Measurements from ENCODE around the gene ARHGEF7. TPM values are rescaled to one million over a fixed set of nuclear protein-coding genes. Genes with fewer than 3 reads are reported as not detected.

The ARHGEF7 gene
- total RNA-seq, 2 donors from 2014 or later = 49.5 to 53.5 TPM

DNA sequence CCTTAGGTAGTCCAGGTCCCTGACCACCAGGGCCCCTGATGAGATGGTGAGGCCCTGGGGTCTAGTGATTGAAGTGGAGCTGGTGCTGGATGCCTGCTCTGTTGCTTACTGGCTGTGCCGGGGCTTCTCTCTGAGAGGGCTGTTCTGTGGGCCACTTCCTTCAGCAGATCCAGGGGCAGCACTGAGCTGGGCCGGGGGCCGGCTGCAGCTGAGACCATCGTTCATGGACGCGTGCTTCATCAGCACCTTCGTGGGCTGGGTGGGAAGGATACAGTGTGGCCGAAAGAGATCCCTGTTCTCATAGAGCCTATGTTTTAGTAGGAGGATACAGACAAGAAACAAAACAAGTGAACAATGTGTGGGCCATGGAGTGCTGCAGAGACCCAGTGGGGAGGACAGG lies 172.1 kb downstream of the ARHGEF7 start:
- H3K36me3 ChIP-seq (ENCODE audit: control insufficient read depth, insufficient read depth, low read length) = peaks cover 69% of the 10 kb centered on the region
- H3K9me3 ChIP-seq (ENCODE audit: control insufficient read depth, low read length) = no peaks in the 10 kb centered on the region
- WGBS, 2 experiments (ENCODE audit: insufficient coverage in 1 of 2, insufficient read length in 1 of 2) = 95 to 96% methylated on average over 5 to 8 of the region's 8 CpGs
- Mint-ChIP-seq H3K9me3 (no peaks in the 10 kb centered on the region), H3K4me1 (peaks cover 6% of the 10 kb centered on the region), H3K4me3 (no peak overlapping the region), H3K27me3 (ENCODE audit: insufficient read depth) (no peaks in the 10 kb centered on the region), H3K36me3 (ENCODE audit: low read depth) (peaks cover 67% of the 10 kb centered on the region), H3K27ac (no peak overlapping the region)
- H3K27me3 ChIP-seq (ENCODE audit: control insufficient read depth, insufficient read depth, low read length, poor library complexity, severe bottlenecking) = no peaks in the 10 kb centered on the region
- no peak overlapping the region for H3K4me3 ChIP-seq (ENCODE audit: low read length)
- no peaks in the 10 kb centered on the region for H3K4me1 ChIP-seq (ENCODE audit: control insufficient read depth, insufficient read depth, low read length)
- H3K27ac ChIP-seq (ENCODE audit: low read depth, low read length) = no peak overlapping the region
- TF ChIP-seq, protein P1, sequence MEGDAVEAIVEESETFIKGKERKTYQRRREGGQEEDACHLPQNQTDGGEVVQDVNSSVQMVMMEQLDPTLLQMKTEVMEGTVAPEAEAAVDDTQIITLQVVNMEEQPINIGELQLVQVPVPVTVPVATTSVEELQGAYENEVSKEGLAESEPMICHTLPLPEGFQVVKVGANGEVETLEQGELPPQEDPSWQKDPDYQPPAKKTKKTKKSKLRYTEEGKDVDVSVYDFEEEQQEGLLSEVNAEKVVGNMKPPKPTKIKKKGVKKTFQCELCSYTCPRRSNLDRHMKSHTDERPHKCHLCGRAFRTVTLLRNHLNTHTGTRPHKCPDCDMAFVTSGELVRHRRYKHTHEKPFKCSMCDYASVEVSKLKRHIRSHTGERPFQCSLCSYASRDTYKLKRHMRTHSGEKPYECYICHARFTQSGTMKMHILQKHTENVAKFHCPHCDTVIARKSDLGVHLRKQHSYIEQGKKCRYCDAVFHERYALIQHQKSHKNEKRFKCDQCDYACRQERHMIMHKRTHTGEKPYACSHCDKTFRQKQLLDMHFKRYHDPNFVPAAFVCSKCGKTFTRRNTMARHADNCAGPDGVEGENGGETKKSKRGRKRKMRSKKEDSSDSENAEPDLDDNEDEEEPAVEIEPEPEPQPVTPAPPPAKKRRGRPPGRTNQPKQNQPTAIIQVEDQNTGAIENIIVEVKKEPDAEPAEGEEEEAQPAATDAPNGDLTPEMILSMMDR (conservative IDR thresholded peaks at IDR 0.05) = no peak
- H3K9ac ChIP-seq (ENCODE audit: extremely low read depth, low read length, poor library complexity, severe bottlenecking) = no peak overlapping the region
- no peak for DNase-seq

DNA sequence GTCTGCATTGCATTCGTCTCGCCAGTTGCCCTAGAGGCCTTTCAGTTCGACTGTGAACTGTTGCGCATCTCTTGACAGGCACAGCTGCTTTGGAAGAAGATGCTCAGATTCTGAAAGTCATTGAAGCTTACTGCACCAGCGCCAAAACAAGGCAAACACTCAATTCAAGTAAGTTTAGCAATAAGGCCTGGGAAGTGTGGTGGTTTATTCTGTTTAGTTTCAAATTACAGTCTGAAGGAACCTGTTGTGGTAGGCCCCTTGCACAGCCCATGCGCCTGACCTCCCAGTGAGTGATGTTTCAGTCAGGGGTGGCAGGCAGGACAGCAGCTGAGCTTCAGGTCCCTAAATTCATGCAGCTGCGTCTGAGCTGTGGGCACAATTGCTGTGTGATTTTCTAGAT lies 173.2 kb downstream of the ARHGEF7 start:
- H3K9me3 Mint-ChIP-seq = no peaks in the 10 kb centered on the region
- no peaks in the 10 kb centered on the region for H3K27me3 Mint-ChIP-seq (ENCODE audit: insufficient read depth)
- no peak overlapping the region for H3K4me3 ChIP-seq (ENCODE audit: low read length)
- peaks cover 74% of the 10 kb centered on the region for H3K36me3 ChIP-seq (ENCODE audit: control insufficient read depth, insufficient read depth, low read length)
- TF ChIP-seq, protein P1 (conservative IDR thresholded peaks at IDR 0.05) = no peak
- no peaks in the 10 kb centered on the region for H3K27me3 ChIP-seq (ENCODE audit: control insufficient read depth, insufficient read depth, low read length, poor library complexity, severe bottlenecking)
- no peak overlapping the region for H3K4me3 Mint-ChIP-seq
- H3K27ac ChIP-seq (ENCODE audit: low read depth, low read length) = no peak overlapping the region
- no peaks in the 10 kb centered on the region for H3K4me1 ChIP-seq (ENCODE audit: control insufficient read depth, insufficient read depth, low read length)
- H3K4me1 Mint-ChIP-seq = peaks cover 6% of the 10 kb centered on the region
- H3K9ac ChIP-seq (ENCODE audit: extremely low read depth, low read length, poor library complexity, severe bottlenecking) = no peak overlapping the region
- peaks cover 69% of the 10 kb centered on the region for H3K36me3 Mint-ChIP-seq (ENCODE audit: low read depth)
- 95 to 100% methylated on average over 5 to 7 of the region's 7 CpGs for WGBS, 2 experiments (ENCODE audit: insufficient coverage in 1 of 2, insufficient read length in 1 of 2)
- H3K9me3 ChIP-seq (ENCODE audit: control insufficient read depth, low read length) = no peaks in the 10 kb centered on the region
- H3K27ac Mint-ChIP-seq = no peak overlapping the region
- DNase-seq = no peak

DNA sequence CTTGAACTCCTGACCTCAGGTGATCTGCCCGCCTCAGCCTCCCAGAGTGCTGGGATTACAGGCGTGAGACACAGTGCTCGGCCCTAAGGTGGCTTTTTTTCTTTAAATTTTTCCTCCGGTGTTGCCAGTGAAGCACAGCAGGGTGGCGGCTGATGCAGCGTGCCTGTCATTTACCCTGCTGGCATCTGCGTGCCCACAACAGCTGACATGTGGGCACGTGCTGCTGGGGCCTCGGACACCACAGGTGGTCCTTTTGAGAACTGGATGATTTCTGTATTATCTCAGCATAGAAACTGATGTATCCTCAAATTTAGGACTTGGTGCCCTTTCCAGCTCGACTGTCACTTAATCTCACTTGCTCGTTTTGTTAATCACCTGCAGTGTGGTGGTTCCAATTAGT lies 174.1 kb downstream of the ARHGEF7 start:
- H3K9me3 ChIP-seq (ENCODE audit: control insufficient read depth, low read length) = no peaks in the 10 kb centered on the region

More for the DNA sequence above, 174.1 kb downstream of the ARHGEF7 start:
- Mint-ChIP-seq H3K27ac (no peak overlapping the region), H3K36me3 (ENCODE audit: low read depth) (peaks cover 59% of the 10 kb centered on the region), H3K9me3 (no peaks in the 10 kb centered on the region), H3K4me3 (no peak overlapping the region), H3K27me3 (ENCODE audit: insufficient read depth) (no peaks in the 10 kb centered on the region), H3K4me1 (peaks cover 6% of the 10 kb centered on the region)
- TF ChIP-seq, protein P1 (conservative IDR thresholded peaks at IDR 0.05) = no peak
- no peak overlapping the region for H3K9ac ChIP-seq (ENCODE audit: extremely low read depth, low read length, poor library complexity, severe bottlenecking)
- DNase-seq = no peak
- no peaks in the 10 kb centered on the region for H3K27me3 ChIP-seq (ENCODE audit: control insufficient read depth, insufficient read depth, low read length, poor library complexity, severe bottlenecking)
- WGBS, 2 experiments (ENCODE audit: insufficient coverage in 1 of 2, insufficient read length in 1 of 2) = 81 to 92% methylated on average over 8 to 11 of the region's 11 CpGs
- H3K27ac ChIP-seq (ENCODE audit: low read depth, low read length) = no peak overlapping the region
- no peaks in the 10 kb centered on the region for H3K4me1 ChIP-seq (ENCODE audit: control insufficient read depth, insufficient read depth, low read length)
- H3K4me3 ChIP-seq (ENCODE audit: low read length) = no peak overlapping the region
- H3K36me3 ChIP-seq (ENCODE audit: control insufficient read depth, insufficient read depth, low read length) = peaks cover 71% of the 10 kb centered on the region
